Activated CD8-positive, alpha-beta memory T cell treated with anti-CD3 and anti-CD28 coated beads, Interleukin-2, amount 50 U/mL, for 24 hours (primary cell): ENCODE data around the gene CDT1.

ENCODE experiments used
- DNase-seq: peaks from one replicate; pipeline ENCODE4 v3.0.0-alpha.2; 2020; ENCODE audit errors: extremely low read depth

CDT1 gene

DNA sequence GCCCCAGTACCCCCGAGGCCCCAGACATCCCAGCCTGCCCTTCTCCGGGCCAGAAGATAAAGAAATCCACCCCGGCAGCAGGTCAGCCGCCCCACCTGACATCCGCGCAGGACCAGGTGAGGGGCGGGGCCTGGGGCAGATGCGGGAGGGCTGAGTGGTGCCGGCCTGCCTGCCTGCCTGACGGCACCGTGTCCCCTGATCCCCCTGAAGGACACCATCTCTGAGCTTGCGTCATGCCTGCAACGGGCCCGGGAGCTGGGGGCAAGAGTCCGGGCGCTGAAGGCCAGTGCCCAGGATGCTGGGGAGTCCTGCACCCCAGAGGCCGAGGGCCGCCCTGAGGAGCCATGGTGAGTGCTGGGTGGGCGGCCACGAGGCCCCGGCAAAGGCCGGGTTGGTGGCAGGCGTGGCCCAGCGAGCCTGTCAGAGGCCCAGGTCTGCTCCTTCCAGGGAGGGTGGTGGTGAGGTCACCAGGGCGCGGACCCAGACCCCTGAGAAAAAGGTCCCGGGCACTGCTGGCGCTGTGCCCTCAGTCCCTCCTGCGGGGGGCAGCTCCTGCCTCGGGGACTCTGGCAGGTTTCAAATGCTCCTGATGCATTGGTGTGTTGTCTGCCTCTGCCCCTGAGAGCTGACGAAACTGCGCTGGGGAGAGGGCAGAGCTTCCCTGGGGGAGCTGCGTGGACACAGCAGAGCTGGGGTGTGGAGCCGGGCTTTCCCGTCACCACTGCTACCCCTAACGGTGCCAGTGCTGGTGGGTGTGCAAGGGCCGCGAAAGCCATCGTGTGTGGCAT, 1.2 kb downstream of the CDT1 start:
- no peak for DNase-seq

GRCh38 chr16:88805340-88805715, 1.7 kb downstream of the CDT1 start:
- no peak for DNase-seq

DNA sequence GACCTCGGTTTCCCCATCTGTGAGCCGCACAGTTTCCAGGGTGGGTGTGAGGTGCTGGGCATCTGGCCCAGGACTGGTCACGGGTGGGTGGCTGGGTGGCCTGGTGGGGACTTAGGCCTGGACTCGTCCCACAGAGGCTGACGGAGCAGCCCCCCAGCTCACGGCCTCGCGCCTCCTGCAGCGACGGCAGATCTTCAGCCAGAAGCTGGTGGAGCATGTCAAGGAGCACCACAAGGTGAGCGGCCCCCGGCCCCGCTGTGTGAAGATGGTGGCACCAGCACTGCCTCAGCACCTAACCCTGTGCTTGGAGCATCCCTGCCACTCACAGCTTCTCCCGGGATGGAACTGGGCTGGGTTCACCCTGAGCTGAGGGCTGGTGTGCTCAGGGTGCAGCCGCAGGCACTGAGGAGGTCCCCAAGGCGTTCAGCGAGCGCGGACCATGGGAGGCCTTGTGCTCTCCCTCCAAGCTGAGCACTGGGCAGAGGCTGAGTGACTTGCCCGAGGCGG, 2.4 kb downstream of the CDT1 start:
- no peak for DNase-seq

DNA sequence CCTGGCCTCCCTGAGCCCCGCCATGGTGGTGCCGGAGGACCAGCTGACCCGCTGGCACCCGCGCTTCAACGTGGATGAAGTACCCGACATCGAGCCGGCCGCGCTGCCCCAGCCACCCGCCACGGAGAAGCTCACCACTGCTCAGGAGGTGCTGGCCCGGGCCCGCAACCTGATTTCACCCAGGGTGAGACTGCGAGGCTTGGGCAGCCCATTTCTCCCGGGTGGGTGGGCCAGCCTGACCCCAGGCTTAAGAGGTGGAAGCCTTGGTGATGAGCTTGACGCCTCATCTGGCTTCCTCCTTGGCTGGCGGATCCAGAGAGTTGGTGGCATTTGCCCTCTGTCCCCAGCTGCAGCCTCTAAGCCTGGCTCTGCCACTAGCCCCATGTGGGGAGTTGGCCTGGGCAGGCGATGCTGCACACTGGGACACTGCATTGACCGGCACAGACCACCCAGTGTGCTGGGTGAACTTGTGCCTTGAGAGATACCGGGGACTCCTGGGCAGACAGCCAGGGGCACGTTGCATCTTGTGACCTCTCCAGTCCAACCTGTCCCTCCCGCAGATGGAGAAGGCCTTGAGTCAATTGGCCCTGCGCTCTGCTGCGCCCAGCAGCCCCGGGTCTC, 3.0 kb downstream of the CDT1 start:
- no peak for DNase-seq

GRCh38 chr16:88807142-88807625, 3.6 kb downstream of the CDT1 start:
- no peak for DNase-seq

DNA sequence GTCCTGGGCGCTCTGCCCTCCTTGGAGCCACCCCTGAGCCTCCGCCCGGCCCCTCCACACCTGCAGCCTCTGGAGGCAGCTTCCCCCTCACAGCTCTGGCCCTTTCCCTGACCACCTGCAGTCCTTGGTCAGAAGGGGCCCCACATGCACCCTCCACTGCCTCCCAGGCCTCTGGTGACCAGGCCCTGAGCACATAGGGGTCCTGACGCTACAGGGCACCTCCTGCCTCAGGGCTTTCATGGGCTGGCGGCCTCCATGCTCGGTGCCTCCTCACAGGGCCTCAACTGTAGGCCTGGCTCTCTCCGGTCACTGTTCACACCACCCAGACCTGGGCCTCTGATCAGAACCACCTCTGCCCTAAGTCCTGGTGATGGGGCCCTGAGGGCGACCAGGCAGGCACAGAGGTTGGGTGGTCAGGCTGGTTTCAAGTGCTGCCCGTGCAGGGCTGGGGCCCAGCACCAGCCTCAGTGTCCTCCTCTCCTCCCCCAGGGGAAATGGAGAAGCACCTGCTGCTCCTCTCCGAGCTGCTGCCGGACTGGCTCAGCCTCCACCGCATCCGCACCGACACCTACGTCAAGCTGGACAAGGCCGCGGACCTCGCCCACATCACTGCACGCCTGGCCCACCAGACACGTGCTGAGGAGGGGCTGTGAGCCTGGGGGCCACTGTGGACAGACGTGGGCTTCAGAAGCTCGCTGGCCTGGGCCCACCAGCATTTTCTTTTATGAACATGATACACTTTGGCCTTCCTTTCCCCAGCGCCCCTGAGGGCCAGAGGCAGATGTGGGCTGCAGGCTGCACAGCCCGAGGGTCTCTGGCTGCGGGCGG, 4.3 kb downstream of the CDT1 start:
- no peak for DNase-seq

GRCh38 chr16:88809068-88809675, 5.6 kb downstream of the CDT1 start:
- no peak for DNase-seq

DNA sequence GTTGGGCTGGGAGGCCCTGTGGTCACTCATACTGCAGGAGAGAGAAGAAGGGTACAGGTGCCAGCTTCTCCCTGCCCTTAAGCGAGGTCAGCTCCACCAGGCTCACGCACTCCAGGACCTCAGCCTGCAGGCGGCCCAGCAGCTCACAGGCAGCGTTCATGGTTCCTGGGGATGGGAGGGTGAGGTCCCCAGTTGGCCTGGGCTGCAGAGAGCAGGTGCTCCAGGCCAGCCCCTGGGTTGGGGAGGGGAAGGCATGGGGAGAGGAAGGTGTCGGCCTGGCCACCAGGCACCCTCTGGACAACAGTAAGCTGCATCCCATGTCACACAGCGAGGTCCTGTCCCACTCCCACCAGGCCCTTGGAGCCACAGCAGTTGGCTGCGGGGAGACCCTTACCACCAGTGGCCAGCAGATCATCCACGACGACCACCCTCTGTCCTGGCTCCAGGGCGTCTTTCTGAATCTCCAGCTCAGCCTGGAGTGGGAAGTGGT, 6.1 kb downstream of the CDT1 start:
- no peak for DNase-seq

- DNase-seq = no peak
Observed at GRCh38 chr16:88810166-88810911, 6.8 kb downstream of the CDT1 start.

DNA sequence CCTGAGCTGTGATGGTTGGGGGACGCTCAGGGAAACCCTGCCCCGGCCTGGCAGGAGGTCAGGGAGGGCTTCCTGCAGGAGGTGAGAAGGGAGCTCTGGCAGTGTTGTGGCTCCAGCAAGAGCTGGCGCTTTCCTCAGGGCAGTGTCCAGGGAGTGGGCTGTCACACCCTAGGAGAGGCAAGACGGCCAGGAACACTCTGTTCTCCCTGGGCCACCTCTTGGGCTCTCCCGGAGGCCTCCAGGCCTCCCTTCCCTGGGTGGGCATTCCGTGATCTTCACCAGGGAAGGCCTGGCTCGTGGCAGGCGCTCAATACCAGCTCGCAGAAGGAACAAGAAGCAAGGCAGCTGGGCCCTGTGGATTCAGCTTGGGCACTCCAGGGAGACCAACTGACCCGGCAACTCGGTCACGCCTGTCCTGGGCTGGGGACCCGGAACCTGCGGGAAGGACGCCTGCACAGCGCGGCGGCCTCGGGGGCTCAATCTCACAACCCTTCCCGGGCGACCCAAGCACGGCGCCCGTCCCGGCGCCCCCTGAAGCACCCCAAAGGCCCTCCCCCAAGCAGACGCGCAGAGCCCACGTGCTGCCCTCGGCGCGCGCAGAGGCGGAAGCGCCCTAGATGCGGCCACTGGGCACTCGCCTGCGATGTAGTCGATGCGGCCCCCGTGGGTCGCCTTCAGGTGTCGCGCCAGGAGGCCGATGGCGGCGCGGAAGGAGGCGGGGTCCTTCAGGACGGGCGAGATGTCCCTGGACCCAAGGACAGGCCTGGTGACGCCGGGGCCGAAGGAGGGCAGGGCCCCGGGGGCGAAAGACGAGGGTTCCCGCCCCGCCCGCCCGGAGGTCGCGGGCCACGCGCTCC, 7.6 kb downstream of the CDT1 start:
- DNase-seq = no peak

GRCh38 chr16:88811769-88812512, 8.4 kb downstream of the CDT1 start, which contains the start of gene APRT:
Gene APRT (minus strand): TSS chr16:88811928. CDS start chr16:88811899, 29 bp downstream.
- peak; percentile 89 for DNase-seq

DNA sequence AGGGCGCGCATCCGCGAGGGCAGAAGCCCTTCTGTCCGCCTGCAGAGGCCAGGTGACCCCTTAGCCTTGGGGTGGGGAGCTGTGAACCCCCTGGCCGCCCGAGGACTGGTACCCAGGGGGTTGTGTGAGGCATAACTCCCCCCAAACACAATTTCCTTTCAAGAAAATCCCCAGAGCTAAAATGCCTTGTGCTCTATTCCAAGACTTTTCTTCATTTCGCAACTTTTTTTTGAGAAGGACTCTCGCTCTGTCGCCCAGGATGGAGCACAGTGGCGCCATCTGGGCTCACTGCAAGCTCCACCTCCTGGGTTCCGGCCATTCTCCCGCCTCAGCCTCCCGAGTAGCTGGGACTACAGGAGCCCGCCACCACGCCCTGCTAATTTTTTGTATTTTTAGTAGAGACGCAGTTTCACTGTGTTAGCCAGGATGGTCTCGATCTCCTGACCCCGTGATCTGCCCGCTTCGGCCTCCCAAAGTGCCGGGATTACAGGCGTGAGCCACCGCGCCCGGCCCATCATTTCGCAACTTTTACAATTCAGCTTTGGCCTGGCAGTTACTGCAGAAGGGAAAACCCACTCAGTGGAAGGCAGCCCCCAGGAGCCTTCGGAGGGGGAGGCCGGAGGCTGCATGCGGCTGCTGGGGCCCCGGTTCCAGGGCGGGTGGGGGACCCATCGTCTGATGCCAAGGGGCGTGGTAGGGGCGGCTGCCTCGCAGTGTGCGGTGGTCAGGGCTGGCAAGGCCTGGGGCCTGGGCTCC, 9.1 kb downstream of the CDT1 start:
- DNase-seq = no peak

DNA sequence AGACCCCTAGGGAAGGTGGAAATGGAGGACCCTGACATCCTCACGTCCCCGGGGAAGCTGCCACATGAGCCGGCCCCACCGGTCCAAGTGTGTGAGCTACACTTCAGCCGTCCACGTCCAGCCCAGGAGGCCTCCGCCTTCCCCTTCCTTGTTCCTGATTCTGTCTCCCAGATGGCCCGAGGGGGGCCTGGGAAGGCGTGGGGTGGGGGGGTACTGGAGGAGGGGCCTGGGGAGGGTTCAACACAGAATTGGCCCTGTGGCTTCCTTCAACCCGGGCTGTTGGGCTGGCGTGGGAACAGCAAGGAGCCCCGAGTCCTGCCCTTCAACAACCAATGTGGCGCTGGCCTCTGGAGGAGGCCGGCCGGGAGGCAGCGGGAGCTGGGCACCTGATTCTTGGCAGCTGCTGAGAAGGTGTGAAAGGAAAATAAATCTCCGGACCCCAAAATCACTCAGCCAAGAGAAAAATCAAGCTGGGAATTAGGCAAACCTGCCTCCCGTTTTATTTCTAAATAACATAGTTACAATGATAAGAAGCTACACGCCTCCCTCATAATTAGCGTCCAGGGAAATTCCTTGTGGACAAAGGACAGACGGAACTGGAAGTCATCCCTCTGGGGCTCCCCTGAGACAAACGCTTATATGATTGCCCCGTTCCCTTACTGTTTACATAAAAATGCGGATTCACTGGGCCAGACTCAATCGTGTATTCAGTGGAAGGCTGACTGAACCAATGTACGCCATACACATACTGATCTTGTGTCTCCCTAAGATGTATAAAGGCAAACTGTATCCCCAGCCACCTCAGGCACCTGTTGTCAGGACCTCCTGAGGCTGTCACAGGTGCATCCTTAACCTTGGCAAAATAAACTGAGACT, 9.9 kb downstream of the CDT1 start:
- DNase-seq = no peak

GRCh38 chr16:88814144-88814502, 10.5 kb downstream of the CDT1 start:
- DNase-seq = no peak

GRCh38 chr16:88815227-88815626, 11.6 kb downstream of the CDT1 start:
- DNase-seq = no peak

DNA sequence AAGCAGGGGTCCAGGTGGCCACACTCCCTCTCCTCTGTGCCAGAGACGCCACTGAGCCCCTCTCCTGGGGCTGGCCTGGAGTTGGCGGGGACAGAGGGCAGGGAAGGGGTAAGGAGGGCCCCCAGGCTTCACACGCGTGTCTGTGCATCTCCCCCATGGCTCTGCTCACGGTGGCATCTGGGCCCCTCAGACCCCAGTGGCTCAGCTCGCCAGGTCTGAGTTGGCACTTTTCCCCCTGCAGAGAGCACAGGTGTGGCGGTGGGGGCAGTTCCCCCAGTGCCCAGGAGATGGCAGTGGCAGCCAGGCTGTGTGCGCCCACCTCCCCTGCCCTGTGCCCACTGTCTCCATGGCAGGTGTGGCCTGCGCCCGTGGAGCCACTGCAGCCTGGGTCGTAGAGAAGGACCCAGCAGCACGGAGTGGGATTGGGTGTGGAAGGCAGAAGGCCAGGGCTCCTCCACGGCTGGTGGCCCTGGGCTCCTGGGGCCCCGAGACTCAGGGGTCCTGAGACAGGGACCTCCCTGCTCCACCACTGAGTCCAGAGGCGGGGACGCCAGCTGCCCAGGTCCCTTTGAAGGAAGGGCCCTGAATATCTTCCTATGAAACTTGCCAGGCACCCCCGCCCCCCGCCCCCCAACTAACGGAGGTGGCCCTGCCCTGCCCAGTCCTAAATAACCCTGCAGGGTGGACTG, 12.5 kb downstream of the CDT1 start:
- DNase-seq = no peak
